ENCODE measurements around the gene ZFAND2A. TPM values are rescaled to one million over a fixed set of nuclear protein-coding genes. Genes with fewer than 3 reads are reported as not detected.

The ZFAND2A gene
- total RNA-seq, 1 donor from 2014 or later = 14.1 TPM

DNA sequence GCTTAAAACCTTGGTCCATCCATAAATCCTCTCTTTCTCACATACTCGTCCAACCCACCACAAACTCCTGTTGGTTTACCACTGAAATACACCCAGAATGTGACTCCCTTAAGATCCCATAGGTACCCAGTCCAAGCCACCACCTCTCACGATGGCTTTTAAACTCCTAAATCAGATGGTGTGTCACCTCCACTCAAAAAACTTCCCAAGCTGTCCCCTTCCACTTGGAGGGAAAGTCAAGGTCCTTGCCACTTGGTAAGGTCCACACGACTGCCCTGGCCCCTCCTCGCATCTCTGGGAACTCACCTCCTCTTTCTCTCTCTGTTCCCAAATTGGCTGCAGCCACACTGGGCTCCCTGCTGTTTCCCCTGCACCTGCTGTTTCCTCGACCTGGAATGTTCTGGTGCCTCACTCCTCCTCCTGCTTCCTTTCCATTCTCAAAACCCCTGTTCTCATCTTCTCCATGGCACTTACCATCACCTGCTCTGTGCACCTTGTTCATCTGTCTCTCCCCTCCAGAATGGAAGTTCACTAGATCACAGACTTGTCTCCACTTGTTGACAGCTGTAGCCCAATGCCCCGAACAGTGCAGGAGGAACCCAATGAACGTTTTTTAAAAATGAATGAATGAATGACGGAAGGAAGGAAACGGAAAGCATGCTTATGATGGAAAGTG is 23.0 kb downstream of the ZFAND2A start:
- peaks cover 14% of the 10 kb centered on the region for H3K36me3 Mint-ChIP-seq (ENCODE audit: insufficient read depth)
- TF ChIP-seq, protein P1, sequence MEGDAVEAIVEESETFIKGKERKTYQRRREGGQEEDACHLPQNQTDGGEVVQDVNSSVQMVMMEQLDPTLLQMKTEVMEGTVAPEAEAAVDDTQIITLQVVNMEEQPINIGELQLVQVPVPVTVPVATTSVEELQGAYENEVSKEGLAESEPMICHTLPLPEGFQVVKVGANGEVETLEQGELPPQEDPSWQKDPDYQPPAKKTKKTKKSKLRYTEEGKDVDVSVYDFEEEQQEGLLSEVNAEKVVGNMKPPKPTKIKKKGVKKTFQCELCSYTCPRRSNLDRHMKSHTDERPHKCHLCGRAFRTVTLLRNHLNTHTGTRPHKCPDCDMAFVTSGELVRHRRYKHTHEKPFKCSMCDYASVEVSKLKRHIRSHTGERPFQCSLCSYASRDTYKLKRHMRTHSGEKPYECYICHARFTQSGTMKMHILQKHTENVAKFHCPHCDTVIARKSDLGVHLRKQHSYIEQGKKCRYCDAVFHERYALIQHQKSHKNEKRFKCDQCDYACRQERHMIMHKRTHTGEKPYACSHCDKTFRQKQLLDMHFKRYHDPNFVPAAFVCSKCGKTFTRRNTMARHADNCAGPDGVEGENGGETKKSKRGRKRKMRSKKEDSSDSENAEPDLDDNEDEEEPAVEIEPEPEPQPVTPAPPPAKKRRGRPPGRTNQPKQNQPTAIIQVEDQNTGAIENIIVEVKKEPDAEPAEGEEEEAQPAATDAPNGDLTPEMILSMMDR (IDR thresholded peaks at IDR 0.05; ENCODE audit: unreplicated experiment) = no peak
- H3K4me3 Mint-ChIP-seq (ENCODE audit: low read depth) = peak overlapping the region; percentile 79
- H3K27me3 Mint-ChIP-seq = no peaks in the 10 kb centered on the region
- peaks cover 8% of the 10 kb centered on the region for H3K9me3 Mint-ChIP-seq (ENCODE audit: low read depth)
- peaks cover 14% of the 10 kb centered on the region for H3K4me1 Mint-ChIP-seq (ENCODE audit: low read depth)
- no peak for DNase-seq (ENCODE audit: low spot score, unreplicated experiment)
- peak overlapping the region; percentile 23 for H3K27ac Mint-ChIP-seq

DNA sequence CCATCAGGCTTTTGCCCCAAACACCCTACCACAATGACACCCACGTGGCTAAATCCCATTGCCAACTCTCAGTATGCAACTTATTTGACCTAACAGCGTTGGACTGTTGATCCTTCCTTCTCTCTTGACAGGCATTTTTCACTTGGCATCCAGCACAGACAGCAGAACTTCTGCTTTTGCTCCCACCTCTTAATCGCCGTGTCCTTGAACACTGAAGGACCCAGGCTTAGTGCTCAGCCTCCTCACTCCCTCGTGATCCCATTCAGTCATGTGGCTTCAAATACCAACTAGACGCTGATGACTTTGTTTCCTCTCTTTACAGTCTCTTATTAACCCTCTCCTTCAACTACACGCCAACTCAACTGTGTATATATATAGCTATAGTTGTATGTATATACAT is 25.0 kb downstream of the ZFAND2A start:
- Mint-ChIP-seq H3K9me3 (ENCODE audit: low read depth) (peaks cover 12% of the 10 kb centered on the region), H3K27ac (no peak overlapping the region), H3K4me1 (ENCODE audit: low read depth) (peaks cover 14% of the 10 kb centered on the region), H3K27me3 (no peaks in the 10 kb centered on the region), H3K36me3 (ENCODE audit: insufficient read depth) (peaks cover 19% of the 10 kb centered on the region), H3K4me3 (ENCODE audit: low read depth) (no peak overlapping the region)
- TF ChIP-seq, protein P1 (IDR thresholded peaks at IDR 0.05; ENCODE audit: unreplicated experiment) = no peak
- DNase-seq (ENCODE audit: low spot score, unreplicated experiment) = no peak

DNA sequence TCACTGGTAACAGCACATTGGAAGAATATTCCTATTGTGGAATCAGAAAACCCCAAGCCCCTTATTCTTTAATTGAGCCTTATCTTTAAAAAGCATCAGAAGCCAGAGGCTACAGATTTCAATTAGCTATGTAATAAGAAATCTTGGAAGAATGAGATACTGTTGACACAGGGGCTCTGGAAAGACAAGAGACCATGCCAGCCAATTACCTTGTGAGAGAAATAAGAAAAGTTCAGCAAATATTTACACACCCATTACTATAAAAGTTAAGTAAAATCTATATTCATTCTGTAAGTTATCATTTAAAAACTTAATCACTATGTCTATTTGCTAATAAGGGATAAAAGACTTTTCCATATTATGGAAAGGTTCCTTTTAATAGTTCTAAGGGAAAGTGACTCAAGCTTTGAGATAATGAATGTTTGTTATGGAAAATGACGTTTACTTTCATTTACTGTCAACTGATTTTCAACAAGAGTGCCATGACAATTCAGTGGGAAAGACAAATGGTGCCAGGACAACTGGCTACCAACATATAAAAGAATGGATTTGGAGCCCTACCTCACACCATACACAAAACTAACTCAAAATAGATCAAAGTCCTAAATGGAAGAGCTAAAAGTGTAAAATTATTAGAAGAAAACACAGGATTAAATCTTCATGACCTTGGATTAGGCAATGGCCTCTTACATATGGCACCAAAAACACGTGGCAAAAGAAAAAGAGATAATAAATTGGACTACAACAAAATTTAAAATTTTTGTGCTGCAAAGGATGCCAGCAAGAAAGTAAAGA is 28.3 kb downstream of the ZFAND2A start:
- no peak for DNase-seq (ENCODE audit: low spot score, unreplicated experiment)

DNA sequence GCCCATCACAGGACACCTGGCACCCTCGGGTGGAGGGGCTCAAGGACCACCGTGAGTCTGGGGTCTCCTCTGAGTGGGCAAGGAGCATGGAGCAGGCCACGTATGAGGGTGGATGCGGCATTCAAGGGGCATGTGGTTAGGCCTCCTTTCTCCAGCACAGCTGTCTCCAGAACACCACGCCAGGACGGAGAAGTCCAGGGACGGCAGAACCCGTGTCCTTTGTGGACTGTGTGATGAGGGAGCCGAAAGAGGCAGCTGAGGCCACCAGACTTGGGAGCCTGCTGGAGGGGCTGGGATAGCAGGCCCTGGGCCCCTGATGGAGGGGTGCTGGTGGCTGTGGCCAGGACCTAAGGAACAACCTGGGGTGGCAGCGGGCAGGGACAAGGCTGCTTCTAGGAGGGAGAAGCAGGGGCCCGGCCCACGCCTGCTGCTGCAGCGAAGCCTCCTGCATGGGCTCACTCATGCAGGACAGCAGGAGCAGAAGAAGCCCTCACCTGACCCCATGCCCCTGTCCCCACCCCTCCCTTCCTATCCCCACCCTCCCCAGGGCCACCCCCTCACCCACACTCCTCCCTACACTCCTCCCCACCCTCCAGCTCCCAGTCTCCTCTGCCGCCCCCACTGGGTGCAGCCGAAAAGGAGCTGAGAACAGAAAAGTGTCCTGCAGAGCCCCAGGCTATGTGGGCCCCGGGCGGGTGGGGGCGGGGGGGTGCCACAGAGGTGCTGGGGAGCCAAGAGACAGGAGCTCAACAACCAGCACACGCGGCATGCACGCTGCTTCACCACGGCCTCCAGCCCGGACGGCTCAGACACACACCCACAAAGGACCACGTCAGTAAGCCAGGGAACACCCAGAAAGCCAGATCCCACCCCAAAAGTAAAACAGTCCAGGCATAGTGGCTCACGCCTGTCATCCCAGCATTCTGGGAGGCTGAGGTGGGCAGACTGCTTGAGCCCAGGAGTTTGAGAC is 29.7 kb downstream of the ZFAND2A start:
- Mint-ChIP-seq H3K27me3 (no peaks in the 10 kb centered on the region), H3K4me1 (ENCODE audit: low read depth) (peaks cover under 1% of the 10 kb centered on the region), H3K27ac (no peak overlapping the region), H3K9me3 (ENCODE audit: low read depth) (peaks cover 12% of the 10 kb centered on the region), H3K36me3 (ENCODE audit: insufficient read depth) (peaks cover 22% of the 10 kb centered on the region), H3K4me3 (ENCODE audit: low read depth) (no peak overlapping the region)
- DNase-seq (ENCODE audit: low spot score, unreplicated experiment) = no peak
- TF ChIP-seq, protein P1 (IDR thresholded peaks at IDR 0.05; ENCODE audit: unreplicated experiment) = no peak

More for the DNA sequence above, 28.3 kb downstream of the ZFAND2A start:
- Mint-ChIP-seq H3K27me3 (no peaks in the 10 kb centered on the region), H3K4me3 (ENCODE audit: low read depth) (no peak overlapping the region), H3K4me1 (ENCODE audit: low read depth) (peaks cover 3% of the 10 kb centered on the region), H3K36me3 (ENCODE audit: insufficient read depth) (peaks cover 20% of the 10 kb centered on the region), H3K9me3 (ENCODE audit: low read depth) (peaks cover 12% of the 10 kb centered on the region), H3K27ac (no peak overlapping the region)
- TF ChIP-seq, protein P1 (IDR thresholded peaks at IDR 0.05; ENCODE audit: unreplicated experiment) = no peak

DNA sequence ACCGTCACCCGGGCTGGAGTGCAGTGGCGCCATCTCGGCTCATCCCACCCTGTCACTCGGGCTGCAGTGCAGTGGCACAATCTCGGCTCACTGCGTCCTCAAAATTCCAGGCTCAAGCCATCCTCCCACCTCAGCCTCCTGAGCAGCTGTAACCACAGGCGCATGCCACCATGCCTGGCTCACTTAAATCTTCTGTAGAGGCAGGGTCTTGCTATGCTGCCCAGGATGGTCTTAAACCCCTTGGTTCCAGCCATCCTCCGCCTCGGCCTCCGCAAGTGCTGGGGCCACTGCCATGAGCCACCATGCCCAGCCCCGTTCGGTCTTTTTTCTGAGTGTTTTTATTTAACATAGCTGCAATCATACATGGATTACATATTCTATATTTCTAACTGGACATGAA is 30.6 kb downstream of the ZFAND2A start:
- peaks cover 18% of the 10 kb centered on the region for H3K36me3 Mint-ChIP-seq (ENCODE audit: insufficient read depth)

More for the DNA sequence above, 30.6 kb downstream of the ZFAND2A start:
- DNase-seq (ENCODE audit: low spot score, unreplicated experiment) = no peak
- H3K4me1 Mint-ChIP-seq (ENCODE audit: low read depth) = no peaks in the 10 kb centered on the region
- no peaks in the 10 kb centered on the region for H3K27me3 Mint-ChIP-seq
- TF ChIP-seq, protein P1 (IDR thresholded peaks at IDR 0.05; ENCODE audit: unreplicated experiment) = no peak
- H3K4me3 Mint-ChIP-seq (ENCODE audit: low read depth) = no peak overlapping the region
- no peak overlapping the region for H3K27ac Mint-ChIP-seq
- H3K9me3 Mint-ChIP-seq (ENCODE audit: low read depth) = peaks cover 10% of the 10 kb centered on the region
